ENCODE results near the gene HOXA2. TPM values are rescaled to one million over a fixed set of nuclear protein-coding genes. Genes with fewer than 3 reads are reported as not detected.

HOXA2 gene
- total RNA-seq, 1 experiment from 2014 or later, result not detected

DNA sequence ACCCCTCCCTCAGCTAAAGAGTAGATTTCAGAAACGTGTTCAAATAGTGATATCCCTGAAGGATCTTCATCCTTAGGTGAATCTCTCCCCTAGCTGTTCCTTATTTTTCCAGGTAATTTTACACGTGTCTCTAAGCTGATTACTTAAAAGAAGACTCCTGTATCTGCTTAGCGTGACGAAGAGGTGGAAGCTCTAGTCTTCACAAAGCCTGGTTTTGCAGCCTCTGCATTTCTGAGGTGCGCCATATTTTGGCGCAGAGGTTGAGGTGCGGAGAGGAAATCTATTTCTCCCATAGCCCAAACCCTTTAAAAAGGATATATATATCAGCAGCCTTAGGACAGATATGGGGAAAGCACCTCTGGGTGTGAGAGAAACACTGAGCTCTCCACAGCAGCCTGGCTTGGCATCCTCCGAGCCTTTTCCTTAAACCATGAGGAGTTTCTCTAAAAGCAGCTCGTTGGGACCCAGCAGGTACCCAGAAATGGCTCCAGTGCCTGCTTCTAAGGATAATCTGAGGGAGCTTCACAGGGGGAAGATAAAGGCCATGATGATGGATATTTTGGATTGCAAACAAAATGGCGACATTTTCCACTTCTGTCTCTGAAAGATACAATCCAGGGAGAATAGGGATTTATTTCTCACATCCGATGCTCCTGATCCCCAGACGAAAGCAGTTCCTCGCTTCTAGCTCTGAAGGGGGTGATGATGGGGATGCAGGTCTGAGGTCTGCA, 3.0 kb upstream of the HOXA2 start:
- no peak for DNase-seq (ENCODE audit: low spot score)
- in situ Hi-C loops (cut with HindIII; ENCODE audit: low sequenced_read_pairs), result no loop called here

GRCh38 chr7:27104341-27105058, 2.0 kb upstream of the HOXA2 start:
- in situ Hi-C loops (cut with HindIII; ENCODE audit: low sequenced_read_pairs), result no loop called here

DNA sequence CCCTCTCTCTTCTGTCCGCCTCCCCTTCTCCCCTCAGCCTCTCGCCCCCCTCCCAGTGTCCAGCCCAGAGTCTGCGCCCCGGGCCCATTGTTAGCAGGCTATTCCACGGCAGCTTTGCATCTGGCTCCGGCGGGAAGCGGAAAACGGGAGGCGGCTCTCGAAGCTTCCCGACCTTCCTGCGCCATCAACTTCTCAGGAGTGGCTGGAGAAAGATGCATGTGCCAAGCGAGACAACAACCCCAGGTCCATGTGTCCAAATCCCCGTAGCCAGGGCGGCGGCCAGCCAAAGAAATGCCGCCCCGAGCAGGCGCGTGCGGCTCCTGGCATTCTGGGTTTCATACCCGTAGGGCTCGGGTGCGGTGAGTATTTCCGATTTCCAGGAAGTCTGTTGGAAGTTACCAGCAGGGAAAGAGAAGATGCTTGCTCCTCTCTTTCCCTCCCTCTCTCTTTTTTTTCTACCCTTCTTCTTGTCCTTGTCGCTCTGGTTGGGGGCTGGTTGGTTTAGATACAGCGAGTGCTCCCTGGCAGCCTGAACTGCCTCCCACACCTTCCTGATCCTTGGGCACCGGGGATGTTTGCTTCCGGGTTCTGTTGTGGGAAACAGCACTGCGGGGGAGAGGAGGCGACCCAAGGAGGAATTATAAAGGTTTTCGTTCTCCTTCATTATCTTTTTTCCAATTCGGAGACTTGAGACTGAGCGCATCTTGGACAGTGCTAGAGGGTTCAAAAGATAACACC, 1.2 kb upstream of the HOXA2 start:
- no peak for DNase-seq (ENCODE audit: low spot score)
- in situ Hi-C loops (cut with HindIII; ENCODE audit: low sequenced_read_pairs), result no loop called here

More at GRCh38 chr7:27104341-27105058, 2.0 kb upstream of the HOXA2 start:
- DNase-seq (ENCODE audit: low spot score), result no peak

DNA sequence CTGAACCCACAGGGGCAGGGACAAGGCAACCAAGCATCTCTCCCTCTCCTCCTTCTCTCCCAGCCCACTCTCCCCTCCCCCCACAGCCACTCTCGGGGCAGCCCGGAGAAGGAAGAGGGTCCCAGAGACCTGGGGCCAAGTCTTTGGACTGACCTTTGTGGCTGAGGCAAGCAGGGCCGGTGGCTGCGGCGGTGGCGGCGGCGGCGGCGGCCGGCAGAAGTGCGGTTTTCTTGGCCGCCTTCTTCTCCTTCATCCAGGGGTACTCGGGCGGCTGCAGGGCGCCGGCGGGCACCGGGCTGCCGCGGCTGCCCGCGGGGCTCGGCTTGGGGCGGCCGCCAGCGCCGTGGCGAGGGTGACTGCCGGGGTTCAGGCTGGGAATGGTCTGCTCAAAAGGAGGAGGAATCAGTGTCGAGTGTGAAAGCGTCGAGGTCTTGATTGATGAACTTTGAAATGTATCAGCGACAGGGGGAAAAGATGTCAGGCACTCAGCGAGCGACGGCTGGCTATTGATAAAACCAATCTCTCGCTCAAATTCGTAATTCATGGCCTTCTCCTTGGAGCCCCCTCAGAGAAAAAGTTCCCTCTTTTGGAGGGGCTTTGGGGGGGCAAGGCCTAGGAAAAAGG, 414 bp downstream of the HOXA2 start:
- in situ Hi-C loops (cut with HindIII; ENCODE audit: low sequenced_read_pairs), result no loop called here
- no peak for DNase-seq (ENCODE audit: low spot score)

DNA sequence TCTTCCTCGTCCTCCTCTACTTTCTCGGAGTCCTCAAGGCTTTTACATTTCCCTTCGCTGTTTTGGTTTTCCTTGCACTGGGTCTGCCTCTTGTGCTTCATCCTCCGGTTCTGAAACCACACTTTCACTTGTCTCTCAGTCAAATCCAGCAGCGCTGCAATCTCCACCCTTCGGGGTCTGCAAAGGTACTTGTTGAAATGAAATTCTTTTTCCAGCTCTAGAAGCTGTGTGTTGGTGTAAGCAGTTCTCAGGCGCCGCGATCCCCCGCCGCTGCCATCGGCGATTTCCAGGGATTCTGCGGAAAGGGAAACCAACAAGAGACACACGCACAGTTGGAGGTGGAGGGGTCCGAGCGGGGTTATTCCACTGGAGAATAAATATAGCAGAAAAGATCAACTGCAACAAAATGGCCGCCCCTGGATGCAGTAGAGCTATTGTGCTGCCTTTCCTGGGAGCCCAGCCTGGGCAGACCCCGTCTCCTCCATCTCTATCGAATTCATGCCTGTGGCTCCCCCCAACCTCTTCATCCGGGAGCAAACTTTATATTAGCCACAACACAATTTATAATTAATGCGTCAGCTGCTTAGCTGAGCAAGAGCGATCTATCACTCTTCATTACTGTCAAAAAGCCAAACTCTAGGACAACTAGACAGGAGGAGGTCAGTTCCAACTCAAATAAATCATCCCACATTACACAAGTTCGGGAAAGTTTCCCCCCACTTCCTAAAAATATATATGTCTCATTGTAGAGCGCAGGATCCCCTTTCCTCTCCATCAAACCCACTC, 1.1 kb downstream of the HOXA2 start:
- DNase-seq (ENCODE audit: low spot score), result no peak

DNA sequence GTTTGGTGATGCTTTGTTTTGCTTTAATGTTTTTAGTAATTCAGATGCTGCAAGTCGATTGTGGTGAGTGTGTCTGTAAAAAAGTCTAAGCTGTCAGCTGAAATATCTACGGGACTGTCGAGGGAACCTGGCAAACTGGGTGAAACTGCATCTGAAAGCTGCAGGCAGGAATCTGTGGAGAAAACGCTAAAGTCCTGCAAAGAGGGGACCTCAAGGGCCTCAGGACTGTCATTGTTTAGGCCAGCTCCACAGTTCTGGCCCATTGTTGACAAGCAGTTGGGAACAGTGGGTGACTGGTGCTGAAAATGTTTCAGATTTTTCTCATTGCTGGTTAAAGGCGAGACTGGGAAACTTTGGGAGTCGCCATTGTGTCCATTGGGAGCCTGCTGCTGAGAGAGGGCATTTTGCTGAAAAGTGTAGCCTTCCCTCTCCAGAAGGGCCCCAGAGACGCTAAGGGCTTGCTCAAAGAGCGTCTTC, 1.8 kb downstream of the HOXA2 start:
- in situ Hi-C loops (cut with HindIII; ENCODE audit: low sequenced_read_pairs), result no loop called here
- DNase-seq (ENCODE audit: low spot score), result no peak

More for the DNA sequence above, 1.1 kb downstream of the HOXA2 start:
- in situ Hi-C loops (cut with HindIII; ENCODE audit: low sequenced_read_pairs), result no loop called here

DNA sequence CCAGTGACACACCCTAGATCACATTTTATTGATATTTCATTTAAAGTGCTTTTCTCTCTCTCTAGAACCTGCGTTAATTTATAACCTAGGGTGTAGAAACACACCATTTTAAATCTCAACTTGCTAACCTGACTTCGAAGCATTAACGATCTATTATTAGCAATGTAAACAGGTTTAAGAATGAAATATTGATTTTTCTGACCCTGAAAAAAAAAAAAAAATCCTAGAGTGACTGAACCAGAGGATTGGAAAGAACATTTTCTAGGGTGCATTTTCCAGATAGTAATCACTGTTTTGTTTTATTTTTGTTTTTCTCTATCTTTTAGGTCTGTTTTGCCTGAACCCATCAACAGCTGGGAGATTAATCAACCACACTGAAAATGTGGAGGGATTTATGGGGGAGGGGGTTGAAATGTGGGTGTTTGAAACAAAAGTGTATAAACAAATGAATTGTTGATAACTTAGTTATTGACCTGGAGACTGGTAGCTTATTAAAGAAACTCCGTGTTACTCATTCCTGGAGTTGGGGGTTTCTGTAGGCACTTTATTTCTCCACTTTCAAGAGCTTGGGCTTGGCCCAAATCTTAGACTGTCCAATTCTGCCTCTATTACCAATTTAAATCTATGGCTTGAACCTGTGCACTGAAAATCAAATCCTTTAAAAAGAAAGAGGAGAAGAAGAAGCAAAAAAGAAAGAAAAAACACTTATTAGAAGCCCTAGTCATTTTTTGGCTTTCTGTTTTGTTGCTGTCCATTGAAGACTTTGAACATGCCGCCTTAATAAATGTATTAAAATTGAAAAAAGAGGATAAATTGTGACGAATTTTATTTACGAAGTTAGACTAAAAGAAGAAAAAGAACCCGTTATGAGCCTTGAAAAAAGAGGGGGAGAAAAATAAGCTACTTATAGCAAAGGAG, 2.8 kb downstream of the HOXA2 start:
- DNase-seq (ENCODE audit: low spot score), result no peak
- in situ Hi-C loops (cut with HindIII; ENCODE audit: low sequenced_read_pairs), result no loop called here

DNA sequence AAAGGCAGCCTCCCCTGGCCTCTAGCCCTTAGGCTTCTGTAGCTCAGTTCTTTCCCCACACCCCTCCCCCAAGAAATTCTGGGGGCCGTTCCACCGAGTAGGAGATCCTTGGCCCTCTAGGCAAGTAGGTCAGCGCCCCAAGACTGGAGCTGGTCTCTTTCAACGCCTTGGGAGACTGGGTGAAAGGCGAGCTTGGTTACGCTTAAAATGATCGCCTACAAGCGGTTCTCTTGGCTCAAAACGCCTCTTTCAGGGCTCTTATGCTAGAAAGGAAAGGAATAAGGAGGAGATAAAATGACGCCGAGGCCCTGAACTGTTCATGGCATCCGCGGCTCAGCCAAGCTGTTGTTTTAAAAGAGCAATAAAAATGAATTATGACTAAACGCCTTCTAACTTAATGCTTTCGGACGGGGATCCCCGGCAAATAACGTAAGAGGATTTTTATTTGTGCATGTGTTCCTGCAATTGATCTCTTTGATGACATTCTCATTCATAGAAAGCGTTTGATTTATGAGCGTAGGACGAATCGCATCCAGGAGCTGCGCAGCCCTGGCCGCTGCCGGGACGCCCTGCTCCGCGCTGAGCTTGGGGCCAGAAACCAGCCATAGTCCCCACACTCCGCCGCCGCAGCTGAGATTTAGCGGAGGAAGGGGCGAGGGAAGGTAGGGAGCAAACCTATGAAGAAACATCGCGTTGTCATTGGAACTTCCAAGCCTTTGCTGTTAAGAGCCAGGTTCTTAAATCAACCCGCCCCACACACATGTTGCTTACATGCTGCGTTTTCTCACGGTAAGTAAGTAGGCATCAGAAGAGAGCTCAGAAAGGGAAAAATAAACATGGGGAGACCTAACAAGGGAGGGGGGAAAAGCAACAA, 3.7 kb downstream of the HOXA2 start:
- in situ Hi-C loops (cut with HindIII; ENCODE audit: low sequenced_read_pairs), result no loop called here

GRCh38 chr7:27097686-27098577, 4.6 kb downstream of the HOXA2 start:
- in situ Hi-C loops (cut with HindIII; ENCODE audit: low sequenced_read_pairs), result no loop called here
- DNase-seq (ENCODE audit: low spot score), result no peak

More for the DNA sequence above, 3.7 kb downstream of the HOXA2 start:
- no peak for DNase-seq (ENCODE audit: low spot score)

DNA sequence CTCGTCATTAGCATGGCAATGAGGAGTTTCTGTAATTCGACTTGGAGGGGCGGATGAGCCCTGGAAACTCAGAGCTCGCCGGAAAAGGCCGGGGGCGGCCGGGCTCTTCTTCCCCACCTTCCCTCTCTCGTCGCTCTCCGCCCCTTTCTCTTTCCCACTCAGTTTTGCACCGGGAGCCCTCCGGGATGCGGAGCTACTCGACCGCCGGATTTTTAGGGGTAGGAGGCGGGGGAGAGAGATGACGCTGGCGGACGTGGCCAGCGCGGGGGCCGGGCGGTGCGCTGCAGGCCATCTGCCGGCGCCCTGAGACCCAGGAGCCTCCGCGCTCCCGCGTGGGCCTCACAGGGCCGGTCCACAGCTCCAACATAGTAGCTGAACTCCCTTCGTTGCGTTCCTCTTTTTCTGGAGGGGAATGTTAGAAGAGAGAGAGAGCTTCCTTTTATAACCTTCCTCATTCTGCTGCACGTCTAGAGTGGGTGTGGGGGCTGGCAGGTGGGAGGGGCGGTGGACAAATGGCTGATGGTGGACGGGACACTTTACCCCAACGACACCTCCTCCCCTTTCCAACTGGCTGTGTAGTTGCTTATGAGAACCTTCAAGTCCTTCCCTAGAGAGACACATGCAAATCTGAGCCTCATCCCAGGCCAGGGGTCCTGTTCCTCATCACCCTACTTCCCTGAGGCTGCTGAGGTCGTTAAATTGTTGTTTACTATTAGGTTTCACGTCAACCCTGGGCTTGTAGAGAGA, 5.5 kb downstream of the HOXA2 start:
- in situ Hi-C loops (cut with HindIII; ENCODE audit: low sequenced_read_pairs), result no loop called here
- DNase-seq (ENCODE audit: low spot score), result no peak

GRCh38 chr7:27095897-27096767, 6.4 kb downstream of the HOXA2 start, which contains the start of gene HOXA1:
Gene HOXA1 (minus strand): TSS chr7:27096000. CDS start chr7:27095912, 88 bp downstream.
- peak; percentile 44 for DNase-seq (ENCODE audit: low spot score)
- in situ Hi-C loops (cut with HindIII; ENCODE audit: low sequenced_read_pairs), result no loop called here

DNA sequence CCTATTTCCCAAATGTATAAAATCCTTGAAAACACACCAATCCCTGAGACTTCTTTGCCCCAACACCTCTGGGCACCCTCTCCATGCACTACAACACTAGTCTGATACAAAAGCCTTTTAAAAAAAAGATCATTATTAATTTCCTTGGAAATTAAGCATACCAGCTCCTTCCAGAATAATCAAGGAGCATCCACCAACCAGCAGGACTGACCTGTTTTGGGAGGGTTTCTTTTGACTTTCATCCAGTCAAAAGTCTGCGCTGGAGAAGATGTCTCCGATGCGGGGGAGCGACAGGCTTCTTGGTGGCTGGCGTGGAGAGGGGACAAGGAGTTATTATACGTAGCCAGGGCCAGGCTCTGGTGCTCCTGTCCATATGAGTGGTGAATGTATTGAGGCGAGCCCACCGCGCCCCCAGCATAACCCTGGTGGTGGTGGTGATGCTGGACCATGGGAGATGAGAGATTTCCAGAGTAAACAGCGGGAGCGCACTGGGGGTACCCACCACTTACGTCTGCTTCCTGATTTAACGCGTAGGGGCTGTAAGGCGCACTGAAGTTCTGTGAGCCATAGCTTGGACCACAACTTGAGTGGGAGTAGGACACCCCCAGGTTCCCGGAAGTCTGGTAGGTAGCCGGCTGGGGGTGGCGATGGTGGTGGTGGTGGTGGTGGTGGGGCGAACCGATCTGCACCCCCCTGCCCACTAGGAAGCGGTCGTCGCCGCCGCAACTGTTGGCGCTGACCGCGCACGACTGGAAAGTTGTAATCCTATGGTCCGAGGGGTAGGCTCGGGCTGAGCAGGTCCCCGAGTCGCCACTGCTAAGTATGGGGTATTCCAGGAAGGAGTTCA, 7.2 kb downstream of the HOXA2 start:
- no peak for DNase-seq (ENCODE audit: low spot score)
- in situ Hi-C loops (cut with HindIII; ENCODE audit: low sequenced_read_pairs), result no loop called here

DNA sequence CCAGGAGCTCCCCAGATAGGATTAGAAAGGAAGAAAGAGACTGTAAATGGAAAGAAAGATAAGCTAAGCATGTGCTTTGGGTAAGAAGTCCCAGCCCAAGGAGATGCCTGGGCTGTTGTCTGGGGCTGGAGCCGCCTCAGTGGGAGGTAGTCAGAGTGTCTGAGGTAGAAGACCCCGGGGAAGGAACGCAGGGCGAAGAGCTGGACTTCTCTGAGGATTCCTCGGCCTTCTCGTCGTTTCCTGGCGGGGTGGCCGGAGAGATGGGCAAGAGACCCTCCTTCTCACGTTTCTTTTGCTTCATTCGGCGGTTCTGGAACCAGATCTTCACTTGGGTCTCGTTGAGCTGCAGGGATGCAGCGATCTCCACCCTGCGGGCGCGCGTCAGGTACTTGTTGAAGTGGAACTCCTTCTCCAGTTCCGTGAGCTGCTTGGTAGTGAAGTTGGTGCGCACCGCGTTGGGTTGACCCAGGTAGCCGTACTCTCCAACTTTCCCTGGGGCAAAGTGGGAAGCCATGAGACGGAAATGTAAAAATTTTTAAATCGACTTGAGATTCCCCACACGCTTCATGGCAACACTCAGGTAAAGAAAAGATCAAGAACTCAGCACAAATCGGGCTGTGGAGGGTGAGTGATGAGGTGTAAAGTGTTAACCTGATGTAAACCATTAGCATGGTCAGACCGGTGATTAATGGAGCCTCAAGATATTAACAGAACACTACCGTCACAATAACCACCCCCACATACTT, 8.0 kb downstream of the HOXA2 start:
- no peak for DNase-seq (ENCODE audit: low spot score)
- in situ Hi-C loops (cut with HindIII; ENCODE audit: low sequenced_read_pairs), result no loop called here
